Measurements from ENCODE around the gene SDC4. TPM values are rescaled to one million over a fixed set of nuclear protein-coding genes. Genes with fewer than 3 reads are reported as not detected.

The SDC4 gene
- total and polyA plus RNA-seq, 9 of the 15 experiments (the other 6 are each of a cell fraction or from before 2014, with no cell fraction given) = 2.1 to 10.7 (median 6.3) TPM

GRCh38 chr20:45293041-45294002 lies 54.9 kb downstream of the SDC4 start (continued):
- TF ChIP-seq ZBTB43 (CRISPR knock-in tag; IDR thresholded peaks at IDR 0.05) (no peak), OTX1 (CRISPR knock-in tag; IDR thresholded peaks at IDR 0.05) (no peak), BHLHE40 (IDR thresholded peaks at IDR 0.05; ENCODE audit: low read length) (peak; percentile 71), TAL1 (IDR thresholded peaks at IDR 0.05) (no peak), GABPA (tag; conservative IDR thresholded peaks at IDR 0.05; ENCODE audit: low read depth) (no peak), THRA (IDR thresholded peaks at IDR 0.05) (no peak), ZNF76 (CRISPR knock-in tag; IDR thresholded peaks at IDR 0.05; ENCODE audit: borderline replicate concordance) (no peak), ESRRA (IDR thresholded peaks at IDR 0.05; ENCODE audit: borderline replicate concordance, low read depth) (no peak), ARID3B (CRISPR knock-in tag; IDR thresholded peaks at IDR 0.05; ENCODE audit: borderline replicate concordance) (no peak), DNMT1 (IDR thresholded peaks at IDR 0.05) (no peak), PHB (CRISPR knock-in tag; IDR thresholded peaks at IDR 0.05) (no peak), CBX1 (IDR thresholded peaks at IDR 0.05; ENCODE audit: low read depth) (no peak), FOXP1 (CRISPR knock-in tag; IDR thresholded peaks at IDR 0.05) (peak; percentile 44; the same call in 1 of the 2 replicates), GTF2A2 (tag; IDR thresholded peaks at IDR 0.05) (no peak), NFIC (IDR thresholded peaks at IDR 0.05) (peak; percentile 73), GATAD2B (IDR thresholded peaks at IDR 0.05; ENCODE audit: borderline replicate concordance) (no peak), MYC (IDR thresholded peaks at IDR 0.05; ENCODE audit: low read depth, low read length) (peak; percentile 52; the same call in 1 of the 2 replicates), MYC (CRISPR knock-in tag; IDR thresholded peaks at IDR 0.05; ENCODE audit: borderline replicate concordance, low read depth) (no peak), ZBTB1 (CRISPR knock-in tag; IDR thresholded peaks at IDR 0.05; ENCODE audit: borderline replicate concordance, low read depth) (no peak), MIER1 (IDR thresholded peaks at IDR 0.05; ENCODE audit: low read depth) (no peak), ARHGAP35 (IDR thresholded peaks at IDR 0.05; ENCODE audit: partially characterized antibody) (no peak), ZBTB2 (IDR thresholded peaks at IDR 0.05) (no peak), CEBPB (tag; IDR thresholded peaks at IDR 0.05) (no peak), SMAD2 (IDR thresholded peaks at IDR 0.05; ENCODE audit: low read depth, low read length) (no peak)

All from K562 (cell line).